GM18909 (cell line): ENCODE data around the gene PFKM.
A peak's percentile ranks its signal among the peaks of the same experiment; 100 is the strongest.

Source experiments
- ATAC-seq: cut with Tn5 transposase; IDR thresholded peaks from one replicate; pipeline ENCODE4 v1.9.1; 2021; ENCODE audit warnings: mild to moderate bottlenecking; ENCODE audit not compliant: unreplicated experiment, poor library complexity

Gene PFKM

GRCh38 chr12:48183876-48184548 lies 64.8 kb downstream of the PFKM start:
- ATAC-seq: peak; percentile 13

GRCh38 chr12:48184549-48184922 lies 65.4 kb downstream of the PFKM start:
- no peak for ATAC-seq

- ATAC-seq: no peak
Observed at GRCh38 chr12:48185181-48185919, 66.2 kb downstream of the PFKM start.

GRCh38 chr12:48187916-48188695 lies 68.9 kb downstream of the PFKM start:
- ATAC-seq: no peak

- peak; percentile 54 for ATAC-seq
Observed at GRCh38 chr12:48189331-48190125, 70.4 kb downstream of the PFKM start.

GRCh38 chr12:48191096-48191495 lies 71.9 kb downstream of the PFKM start:
- no peak for ATAC-seq

- ATAC-seq: no peak
Observed at GRCh38 chr12:48192861-48193260, 73.7 kb downstream of the PFKM start.

GRCh38 chr12:48193623-48194022 lies 74.5 kb downstream of the PFKM start:
- ATAC-seq: no peak

- no peak for ATAC-seq
Observed at GRCh38 chr12:48194799-48195201, 75.6 kb downstream of the PFKM start.
